GM21528 (cell line): ENCODE measurements around the gene CHST11.

Experiments
- ATAC-seq: cut with Tn5 transposase; IDR thresholded peaks from one replicate; pipeline ENCODE4 v1.9.1; 2021; ENCODE audit warnings: mild to moderate bottlenecking, moderate library complexity; ENCODE audit not compliant: unreplicated experiment, low FRiP score

The CHST11 gene

DNA sequence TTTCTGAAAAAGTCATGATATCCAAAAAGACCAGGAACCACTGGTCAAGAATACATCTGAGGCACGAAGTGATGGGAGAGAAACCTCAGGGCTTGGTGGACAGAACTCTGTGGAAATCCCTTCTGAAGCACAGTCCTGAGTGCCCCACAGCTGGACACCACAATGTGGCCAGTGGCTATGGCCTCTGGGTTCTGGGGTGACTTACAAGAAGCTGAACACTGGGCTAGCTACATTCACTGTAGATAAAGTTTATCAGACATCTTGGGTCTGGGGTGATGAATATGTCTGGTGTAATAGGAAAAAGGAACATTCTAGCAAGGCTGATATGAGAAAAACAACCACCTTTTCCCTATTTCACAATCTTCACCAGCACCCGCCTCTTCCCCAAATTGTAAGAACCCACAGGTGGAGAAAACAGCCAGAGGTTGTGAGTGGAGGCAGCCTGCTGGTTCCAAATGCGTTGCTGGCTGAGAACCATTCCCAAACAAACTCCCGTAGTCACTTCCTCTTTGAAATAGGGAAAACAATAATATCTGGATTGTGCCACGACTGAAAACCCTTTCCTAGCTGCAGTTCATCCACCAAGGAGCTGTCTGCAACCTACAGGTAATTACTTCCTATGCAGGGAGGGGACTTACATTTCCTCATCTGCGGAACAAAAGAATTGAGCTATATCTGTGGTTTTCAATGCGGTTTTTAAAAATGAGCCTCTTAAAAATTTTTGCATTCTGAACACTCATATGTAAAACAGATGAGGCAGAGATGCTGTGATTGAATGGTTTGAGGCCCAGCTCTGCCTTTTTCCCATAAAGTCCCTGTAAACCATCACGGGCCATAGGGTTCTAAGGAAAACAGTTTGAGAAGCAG, 307.7 kb downstream of the CHST11 start:
- ATAC-seq = no peak

DNA sequence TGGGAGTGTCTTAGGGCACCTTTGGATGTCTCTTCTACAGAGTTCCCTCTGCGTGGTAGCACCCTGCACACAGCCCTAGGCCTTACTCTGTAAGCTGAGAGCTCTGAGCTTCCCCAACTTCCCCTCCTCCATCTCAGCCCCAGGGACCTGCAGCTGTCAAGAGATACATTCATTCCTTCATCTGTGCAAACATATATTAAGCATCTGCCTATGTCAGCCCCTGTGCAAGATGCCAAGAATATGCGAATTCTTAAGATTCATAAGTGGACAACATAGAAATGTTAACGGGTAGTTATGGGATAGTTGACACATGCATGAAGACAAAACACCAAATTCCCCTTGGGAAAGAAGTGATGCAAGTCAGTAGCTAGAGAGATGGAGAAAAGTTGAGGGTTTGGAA, 310.5 kb downstream of the CHST11 start:
- no peak for ATAC-seq

DNA sequence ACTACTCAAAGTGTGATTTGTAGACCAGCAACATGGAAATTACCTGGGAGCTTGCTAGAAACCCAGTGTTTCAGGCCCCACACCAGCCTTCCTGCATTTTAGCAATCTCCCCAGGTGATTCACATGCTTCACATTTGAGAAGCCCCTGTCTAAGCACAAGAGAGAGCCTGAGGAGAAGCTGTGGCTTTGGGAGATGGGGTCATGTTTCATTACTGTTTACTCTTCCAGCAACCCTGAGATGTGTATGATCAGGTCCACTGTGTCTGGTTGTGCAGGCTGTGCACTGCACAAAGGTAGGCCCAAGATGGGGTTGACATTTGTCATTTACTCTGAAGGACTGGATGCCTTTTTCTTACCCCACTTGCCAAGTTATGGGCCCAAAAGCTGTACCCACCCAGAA, 311.3 kb downstream of the CHST11 start:
- no peak for ATAC-seq

DNA sequence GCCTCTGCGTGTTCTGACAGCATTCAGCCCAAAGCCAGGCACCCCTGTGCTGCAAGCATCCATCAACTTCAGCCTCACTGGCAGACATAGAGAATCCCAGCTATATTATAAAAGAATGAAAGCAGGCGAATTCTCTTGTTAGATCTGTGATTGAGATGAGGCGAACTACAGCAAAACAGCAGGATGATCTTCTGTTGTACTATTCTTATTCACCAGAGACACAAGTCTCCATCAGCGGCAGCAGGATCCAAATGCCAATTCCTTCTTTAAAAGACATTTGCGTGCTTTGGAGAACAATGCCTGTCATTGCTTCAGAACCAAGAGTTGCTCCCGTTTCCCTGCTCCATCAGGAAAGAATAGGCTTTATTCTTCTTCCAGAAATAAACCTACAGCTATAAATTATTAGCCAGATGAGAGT, 312.4 kb downstream of the CHST11 start:
- ATAC-seq = no peak

DNA sequence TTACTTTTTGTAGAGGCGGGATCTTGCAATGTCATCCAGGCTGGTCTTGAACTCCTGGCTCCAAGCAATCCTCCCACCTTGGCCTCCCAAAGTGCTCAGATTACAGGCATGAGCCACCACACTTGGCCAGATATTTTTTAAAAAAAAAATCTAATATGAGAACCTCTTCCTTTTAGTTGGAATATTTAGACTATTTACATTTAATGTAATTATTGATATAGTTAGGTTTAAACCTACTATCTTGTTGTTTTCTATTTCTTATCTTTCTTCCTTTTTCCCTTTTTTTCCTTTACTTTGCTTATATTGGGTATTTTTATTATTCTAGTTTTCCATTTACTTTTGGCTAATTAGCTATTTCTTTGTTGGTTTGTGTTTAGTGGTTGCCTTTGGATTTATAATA, 315.6 kb downstream of the CHST11 start:
- ATAC-seq = no peak

DNA sequence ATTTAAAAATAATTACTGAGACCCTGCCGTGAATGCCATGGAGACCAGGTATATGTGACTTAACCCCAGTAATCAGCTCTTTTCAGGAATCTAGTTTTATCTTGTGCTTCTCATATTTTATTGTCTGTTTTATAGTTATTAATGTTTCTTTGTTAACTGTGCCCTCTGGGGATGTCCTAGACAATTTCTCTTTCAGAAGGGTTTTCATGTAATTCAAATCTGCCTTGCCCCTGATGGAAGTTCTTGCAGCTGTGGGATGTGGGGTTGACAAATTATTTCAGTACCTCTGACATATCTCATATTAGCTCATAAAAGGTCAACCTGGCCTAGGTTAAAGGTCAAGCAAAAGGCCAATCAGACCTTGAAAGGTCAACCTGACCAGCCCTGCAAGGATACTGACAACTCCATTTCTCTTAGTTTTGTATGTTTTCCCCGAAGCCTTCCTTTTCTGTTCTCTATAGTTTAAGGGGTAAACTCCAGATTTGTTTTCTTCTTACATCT, 319.0 kb downstream of the CHST11 start:
- ATAC-seq = no peak

DNA sequence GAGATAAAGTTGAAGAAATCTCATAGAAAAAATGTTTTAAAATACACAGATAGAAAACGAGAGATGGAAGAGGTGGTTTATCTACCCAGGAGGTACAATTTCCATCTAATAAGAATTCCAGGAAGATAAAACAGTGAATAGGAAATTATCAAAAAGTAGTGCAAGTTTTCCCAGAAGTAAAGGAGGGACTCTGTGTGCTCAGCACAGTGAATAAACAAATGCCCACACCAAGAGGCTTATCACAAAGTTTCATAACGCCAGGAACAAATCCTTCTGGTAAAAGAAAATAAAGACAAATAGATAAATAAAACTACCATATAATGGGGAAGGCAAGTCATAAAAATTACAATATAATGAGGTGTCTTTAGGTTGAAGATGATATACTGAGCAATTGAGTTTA, 322.4 kb downstream of the CHST11 start:
- no peak for ATAC-seq

DNA sequence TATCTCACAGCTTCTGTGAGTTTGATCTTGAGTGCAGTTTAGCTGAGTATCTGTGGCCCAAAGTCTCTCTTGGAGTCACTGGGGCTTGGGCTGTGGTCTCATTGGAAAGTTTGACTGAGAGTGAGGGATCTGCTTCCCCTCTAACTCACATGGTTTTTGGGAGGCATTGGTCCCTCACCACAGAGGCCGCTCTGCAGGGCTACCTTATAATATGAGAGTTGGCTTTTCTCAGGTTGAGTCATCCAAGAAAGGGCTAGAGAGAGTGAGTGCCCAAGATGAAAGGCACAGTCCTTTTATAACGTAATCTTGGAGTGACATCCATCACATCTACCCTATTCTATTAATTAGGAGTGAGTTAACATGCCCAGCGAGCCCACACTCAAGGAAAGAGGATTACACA, 325.5 kb downstream of the CHST11 start:
- no peak for ATAC-seq

DNA sequence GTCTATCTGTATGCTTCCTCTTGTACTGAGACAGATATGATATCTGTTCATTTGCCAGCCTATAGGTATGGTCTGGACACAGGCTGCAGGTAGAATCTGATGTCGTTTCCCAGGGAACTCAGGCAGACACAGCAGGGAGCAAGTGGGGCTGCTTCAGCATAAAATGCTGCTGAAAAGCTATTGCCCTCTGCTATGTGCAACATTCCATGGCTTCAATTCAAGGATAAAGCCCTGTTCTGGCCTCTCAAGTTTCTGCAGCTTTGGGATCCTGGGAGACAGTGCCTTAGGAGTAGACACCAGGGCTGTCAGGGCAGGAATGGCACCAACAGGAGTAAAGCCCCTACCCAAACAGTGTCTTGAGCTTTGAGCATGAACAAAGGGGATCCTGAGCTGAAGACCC, 327.8 kb downstream of the CHST11 start:
- no peak for ATAC-seq

DNA sequence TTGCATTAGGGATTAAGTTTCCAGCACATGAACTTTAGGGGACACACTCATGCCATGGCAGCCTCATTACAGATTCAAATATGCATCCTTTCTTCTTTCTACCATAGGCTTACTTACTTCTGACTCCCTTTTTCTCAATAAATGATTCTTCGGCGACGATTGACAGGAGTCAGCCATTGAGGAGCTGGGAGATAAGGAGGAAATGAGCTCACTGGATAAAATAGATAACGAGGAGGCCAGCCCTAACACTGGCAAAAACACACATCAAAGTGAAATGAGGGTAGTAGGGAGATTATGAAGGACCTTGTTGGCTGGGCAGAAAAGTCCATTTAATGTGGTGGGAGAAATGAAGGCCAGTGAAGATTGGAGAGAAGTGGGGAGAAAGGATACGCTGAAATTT, 329.1 kb downstream of the CHST11 start:
- no peak for ATAC-seq

DNA sequence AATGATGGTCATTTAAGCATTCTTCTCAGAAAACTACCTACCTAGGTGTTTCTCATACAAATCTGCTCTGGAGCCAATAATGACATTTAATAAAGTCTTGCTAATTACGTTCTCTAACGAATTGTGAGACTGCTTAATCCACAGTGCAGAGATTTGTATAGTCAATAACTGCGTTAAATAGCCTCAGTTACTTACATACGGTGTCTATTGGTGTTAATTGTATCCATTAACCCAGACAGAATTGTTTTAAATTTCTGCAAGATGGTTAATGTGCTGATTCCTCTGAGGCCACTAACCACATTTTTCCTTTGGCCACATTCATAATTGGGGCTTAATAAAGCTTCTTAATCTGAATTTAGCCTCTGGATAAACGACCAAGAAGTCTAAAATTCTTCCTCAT, 329.6 kb downstream of the CHST11 start:
- ATAC-seq = no peak

DNA sequence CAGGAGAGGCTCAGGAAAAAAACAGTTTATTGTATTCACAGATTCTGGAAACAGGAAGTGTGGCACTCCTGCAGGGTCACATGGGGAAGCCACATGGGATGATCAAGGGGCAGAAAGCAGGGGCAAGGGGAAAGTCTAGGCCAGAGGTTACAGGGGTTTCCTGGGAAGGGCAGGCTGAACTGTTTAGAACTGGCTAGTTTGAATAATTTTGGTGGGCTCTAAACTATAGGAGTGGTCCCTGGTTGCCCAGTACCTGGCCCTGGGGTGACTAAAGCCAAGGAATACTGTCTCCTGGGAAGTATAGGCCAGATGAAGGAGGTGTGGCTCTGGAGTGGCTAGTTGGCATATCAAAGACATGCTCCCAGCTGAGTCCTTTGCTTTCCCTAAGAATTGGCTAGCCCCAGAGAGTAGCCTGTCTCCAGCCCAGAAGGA, 332.1 kb downstream of the CHST11 start:
- no peak for ATAC-seq

DNA sequence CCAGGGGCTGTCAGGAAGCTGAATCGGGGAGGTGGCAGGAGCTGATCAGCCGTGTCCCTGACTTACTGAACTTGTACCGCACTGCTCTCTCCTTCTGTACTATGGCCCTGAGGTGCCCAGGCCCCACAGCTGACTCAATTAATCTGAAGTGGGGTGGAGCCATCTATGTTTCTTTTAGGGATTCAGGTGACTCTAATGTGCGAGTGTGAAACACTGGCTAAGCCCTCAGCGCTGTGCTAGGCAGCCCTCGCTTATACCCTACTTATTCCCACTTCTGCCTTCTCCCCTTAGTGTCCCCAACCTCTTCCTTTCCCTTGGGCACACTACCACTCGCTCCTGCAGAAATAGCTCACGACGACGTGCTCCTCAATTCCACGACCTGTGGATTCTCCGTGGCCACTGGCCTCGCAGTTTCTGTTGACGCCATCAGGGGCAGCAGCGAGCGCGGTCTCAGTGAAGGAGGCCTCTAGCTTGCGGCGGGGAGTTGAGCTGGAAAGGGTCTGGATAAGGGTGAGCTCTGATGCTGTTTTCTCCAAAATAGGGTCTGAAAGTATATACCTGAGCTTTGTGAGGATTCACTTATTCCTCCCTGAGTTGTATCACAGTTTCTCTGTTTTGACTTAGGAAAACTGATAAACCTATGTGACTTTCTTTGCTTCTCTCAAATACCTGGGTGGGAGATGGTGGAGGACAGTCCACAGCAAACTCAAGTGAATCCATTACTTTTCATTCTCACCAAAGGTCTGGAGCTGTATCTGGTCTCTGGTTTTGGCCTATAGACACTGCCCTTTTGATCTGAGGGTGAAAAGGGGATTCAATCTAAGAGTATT, 333.8 kb downstream of the CHST11 start:
- no peak for ATAC-seq

DNA sequence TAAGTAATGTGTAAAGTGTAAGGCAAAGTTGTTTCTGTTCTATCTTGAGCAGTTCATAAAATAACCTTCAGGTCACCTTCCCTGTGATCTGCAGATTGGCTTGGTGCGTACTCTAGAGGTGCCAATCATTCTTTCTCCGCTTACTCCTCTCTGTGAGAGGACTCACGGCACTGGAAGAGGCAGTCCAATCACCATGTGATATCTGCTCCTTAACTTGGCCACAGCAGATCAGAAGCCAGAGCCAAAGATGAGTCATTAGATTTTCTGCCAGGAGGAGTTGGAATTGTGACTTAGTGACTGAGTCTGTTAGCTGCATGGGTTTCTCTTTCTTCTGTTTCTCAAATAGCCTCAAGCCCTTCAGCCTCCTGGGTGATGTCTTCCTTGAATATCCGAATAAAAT, 335.8 kb downstream of the CHST11 start:
- no peak for ATAC-seq

DNA sequence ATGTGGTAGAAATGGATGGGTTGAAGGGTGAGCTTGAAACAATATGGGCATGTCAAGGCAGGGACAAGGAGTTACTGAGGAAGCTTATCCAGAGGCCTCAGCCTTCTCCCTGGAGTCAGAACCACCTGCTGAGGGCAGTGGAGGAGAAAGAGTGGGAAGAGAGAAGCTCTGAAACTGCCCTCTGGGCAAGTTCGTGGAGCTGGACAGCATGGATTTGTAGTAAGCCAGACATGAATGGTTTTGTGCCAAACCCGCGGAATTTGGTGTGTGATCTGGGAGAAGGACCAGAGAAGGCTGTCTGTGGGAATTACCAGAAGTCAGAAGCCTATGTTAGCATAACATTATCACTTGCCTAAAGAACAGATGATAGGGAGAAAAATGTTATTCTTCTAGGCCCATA, 336.5 kb downstream of the CHST11 start:
- ATAC-seq = no peak

DNA sequence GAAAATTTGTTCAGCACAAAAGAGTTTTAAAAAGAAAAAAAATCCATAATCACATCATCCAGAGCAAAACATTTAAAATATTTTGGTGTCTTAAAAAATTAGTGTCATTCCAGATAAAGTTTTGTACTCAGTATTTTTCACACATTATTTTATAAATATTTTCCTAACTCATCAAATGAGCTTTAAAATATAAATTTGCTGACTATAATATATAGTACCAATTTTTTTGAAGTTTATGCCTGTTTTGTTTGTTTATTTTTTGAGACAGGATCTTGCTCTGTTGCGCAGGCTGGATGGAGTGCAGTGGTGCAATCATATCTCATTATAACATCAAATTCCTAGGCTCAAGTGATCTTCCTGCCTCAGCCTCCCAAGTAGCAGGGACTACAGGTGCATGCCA, 337.2 kb downstream of the CHST11 start:
- ATAC-seq = no peak

DNA sequence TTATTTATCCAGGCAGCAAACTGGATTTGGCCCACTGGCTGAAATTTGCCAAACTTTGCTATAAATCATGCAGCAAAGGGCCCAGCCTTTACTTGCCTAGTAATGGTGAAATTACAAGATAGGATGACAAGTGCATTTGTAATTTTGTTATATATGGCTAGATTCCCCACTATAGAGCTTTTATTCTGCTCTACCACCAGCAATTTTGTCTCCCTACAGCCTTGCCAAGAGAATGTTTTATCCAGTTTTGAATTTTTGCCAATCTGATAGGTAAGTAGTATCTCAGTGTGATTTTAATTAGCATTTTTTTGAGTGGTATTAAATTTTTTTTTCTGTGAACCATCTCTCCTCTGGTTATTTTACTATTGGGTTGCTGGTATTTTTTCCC, 339.7 kb downstream of the CHST11 start:
- no peak for ATAC-seq

DNA sequence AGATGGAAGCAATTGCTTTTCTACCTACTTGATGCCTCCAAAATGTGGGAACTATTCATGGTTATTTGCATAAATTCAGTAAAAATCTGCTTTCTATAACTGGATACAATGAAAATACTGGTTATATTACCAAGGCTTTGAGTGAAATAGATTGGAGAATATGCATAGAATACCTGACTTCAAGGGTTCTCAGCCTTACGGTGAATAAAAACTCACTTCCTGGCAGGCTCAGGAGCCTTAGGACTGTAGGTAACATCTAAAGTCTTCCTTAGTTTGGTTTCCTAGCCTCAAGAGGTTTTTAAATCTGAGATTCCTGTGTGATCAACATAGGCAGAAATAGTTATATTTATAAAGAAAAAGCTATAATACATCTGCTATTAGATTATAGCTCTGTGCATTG, 342.7 kb downstream of the CHST11 start:
- ATAC-seq = no peak

DNA sequence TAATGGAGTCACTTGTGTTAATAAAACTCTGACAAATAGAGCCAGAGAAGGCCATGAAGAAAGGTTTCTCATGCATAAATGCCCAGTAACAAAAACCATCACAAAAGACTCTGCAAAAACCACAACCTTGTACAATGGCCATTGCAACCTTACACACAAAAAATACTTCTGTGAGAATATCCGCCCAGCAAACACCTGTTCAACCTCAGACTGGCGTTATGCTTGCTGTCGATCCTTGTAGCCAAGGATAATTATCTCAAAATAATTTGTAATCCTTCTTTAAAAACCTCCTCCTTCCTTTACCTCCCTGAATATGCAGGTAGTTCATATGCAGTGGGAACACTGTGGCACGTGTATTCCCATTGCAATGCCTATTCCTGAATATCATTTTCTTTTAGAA, 344.3 kb downstream of the CHST11 start:
- ATAC-seq = no peak

DNA sequence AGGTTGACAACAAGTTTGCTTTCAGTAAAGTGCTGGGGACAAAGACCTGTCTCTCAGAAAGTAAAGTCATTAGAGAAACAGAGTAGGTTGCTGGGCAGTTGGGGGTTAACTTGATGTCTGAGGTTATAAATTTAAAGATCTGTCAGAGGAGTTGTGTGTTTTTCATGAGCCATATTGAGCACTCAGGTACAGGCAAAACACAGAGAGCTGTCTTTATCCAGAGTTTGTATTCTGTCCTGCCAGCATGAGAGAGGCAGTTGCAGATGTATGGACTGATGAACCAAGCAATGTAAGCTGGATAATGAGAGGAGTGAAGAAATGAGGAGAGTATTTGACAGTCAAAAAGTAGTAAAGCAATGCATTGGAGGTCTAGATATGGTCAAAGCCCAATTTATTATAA, 344.7 kb downstream of the CHST11 start:
- ATAC-seq = no peak

DNA sequence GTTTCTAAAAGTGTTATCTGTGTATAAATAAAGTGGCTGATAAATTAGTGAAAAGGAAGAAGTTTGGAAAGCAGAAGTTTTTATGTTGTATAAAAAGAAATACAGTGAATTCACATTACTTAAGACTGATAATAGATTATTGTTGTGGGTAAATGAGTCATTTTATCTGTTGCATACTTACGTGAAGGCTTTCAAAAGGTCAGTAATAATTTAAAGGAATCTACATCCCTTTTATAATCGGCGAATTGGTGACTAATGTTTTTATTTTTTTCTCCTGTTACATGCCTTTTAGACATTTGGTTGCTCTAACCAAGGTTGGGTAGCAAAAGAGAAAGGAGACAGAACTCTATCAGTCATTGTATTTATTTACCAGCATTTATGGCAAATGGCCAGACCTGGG, 345.5 kb downstream of the CHST11 start:
- no peak for ATAC-seq

DNA sequence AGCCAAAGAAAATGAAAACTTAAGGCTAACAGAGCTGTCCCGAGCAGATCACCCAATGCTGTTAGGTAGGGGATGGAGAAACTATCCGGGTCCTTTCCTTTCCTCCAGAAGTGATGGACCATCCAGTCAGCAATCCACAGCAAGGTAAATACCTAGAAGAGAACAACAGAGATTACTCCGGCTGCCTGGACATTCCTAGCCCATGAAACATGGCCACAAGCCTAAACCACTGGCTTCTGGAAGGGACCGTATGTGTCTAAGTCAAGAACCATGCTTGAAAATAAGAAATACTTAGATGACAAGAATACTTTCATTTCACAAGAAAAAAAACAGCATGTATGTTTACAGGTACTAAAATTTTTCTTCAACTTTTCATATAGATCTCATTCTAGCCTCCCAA, 348.4 kb downstream of the CHST11 start:
- no peak for ATAC-seq
